Glutamatergic neuron (in vitro differentiated cells): ENCODE results near the gene TMEM132C. TPM values are rescaled to one million over a fixed set of nuclear protein-coding genes. Genes with fewer than 3 reads are reported as not detected.
A peak's percentile ranks its signal among the peaks of the same experiment; 100 is the strongest.

Source experiments
- DNase-seq: peaks from one replicate; pipeline ENCODE4 v3.0.0; 2022
- H3K27ac Mint-ChIP-seq: one replicate; pipeline ENCODE4 v1.8.0; 2020; ENCODE audit warnings: mild to moderate bottlenecking, mixed read lengths, inconsistent platforms; ENCODE audit not compliant: unreplicated experiment
- H3K27me3 Mint-ChIP-seq: one replicate; pipeline ENCODE4 v1.8.0; 2020; ENCODE audit warnings: mild to moderate bottlenecking, moderate library complexity, mixed read lengths, inconsistent platforms; ENCODE audit not compliant: unreplicated experiment
- H3K36me3 Mint-ChIP-seq: one replicate; pipeline ENCODE4 v1.8.0; 2020; ENCODE audit warnings: mild to moderate bottlenecking, mixed read lengths, inconsistent platforms; ENCODE audit not compliant: unreplicated experiment
- H3K4me1 Mint-ChIP-seq: one replicate; pipeline ENCODE4 v1.8.0; 2020; ENCODE audit warnings: mild to moderate bottlenecking, low read depth, mixed read lengths, inconsistent platforms; ENCODE audit not compliant: unreplicated experiment
- H3K4me3 Mint-ChIP-seq: one replicate; pipeline ENCODE4 v1.8.0; 2020; ENCODE audit warnings: mild to moderate bottlenecking, mixed read lengths, inconsistent platforms; ENCODE audit not compliant: unreplicated experiment
- H3K9me3 Mint-ChIP-seq: one replicate; pipeline ENCODE4 v1.8.0; 2020; ENCODE audit warnings: mild to moderate bottlenecking, moderate library complexity, mixed read lengths, inconsistent platforms; ENCODE audit not compliant: unreplicated experiment
- total RNA-seq: library from RNA; stranded (reverse); fragmentation: NEBNext Ultra II Directional; extraction: Animal tissue kit (Norgen Biotek cat#: 25700); gene quantifications from one replicate; pipeline ENCODE4 v1.2.1, GENCODE V29; 2021; ENCODE audit not compliant: unreplicated experiment
- TF ChIP-seq, protein P1 (sequence below): fragments of 200-600 bp; sonication (generic); IDR thresholded peaks from one replicate; pipeline ENCODE4 v1.5.0; 2021; ENCODE audit not compliant: partially characterized antibody, unreplicated experiment

The TMEM132C gene
- total RNA-seq, 1 donor from 2014 or later, result 8.0 TPM

DNA sequence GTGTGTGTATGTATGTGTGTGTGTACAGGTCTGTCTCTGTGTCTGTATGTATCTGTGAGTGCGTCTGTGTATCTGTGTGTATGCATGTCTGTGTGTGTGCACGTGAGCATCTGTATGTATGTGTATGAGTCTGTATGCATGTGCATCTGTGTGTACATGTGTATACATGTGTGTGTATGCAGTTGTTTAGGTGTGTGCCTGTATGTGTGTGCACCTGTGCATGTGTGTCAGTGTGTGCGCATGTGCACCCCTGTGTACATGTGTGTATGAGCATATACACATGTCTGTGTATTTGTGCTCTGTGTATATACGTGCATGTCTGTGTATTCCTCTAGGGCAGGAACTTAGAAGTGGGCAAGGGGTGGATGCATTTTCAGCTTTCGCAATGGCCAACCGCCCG, 116.0 kb downstream of the TMEM132C start:
- TF ChIP-seq, protein P1, sequence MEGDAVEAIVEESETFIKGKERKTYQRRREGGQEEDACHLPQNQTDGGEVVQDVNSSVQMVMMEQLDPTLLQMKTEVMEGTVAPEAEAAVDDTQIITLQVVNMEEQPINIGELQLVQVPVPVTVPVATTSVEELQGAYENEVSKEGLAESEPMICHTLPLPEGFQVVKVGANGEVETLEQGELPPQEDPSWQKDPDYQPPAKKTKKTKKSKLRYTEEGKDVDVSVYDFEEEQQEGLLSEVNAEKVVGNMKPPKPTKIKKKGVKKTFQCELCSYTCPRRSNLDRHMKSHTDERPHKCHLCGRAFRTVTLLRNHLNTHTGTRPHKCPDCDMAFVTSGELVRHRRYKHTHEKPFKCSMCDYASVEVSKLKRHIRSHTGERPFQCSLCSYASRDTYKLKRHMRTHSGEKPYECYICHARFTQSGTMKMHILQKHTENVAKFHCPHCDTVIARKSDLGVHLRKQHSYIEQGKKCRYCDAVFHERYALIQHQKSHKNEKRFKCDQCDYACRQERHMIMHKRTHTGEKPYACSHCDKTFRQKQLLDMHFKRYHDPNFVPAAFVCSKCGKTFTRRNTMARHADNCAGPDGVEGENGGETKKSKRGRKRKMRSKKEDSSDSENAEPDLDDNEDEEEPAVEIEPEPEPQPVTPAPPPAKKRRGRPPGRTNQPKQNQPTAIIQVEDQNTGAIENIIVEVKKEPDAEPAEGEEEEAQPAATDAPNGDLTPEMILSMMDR, result no peak
- Mint-ChIP-seq H3K4me1 (no peaks in the 10 kb centered on the region), H3K9me3 (peaks cover 8% of the 10 kb centered on the region), H3K4me3 (no peak overlapping the region), H3K27ac (no peak overlapping the region), H3K27me3 (peaks cover 6% of the 10 kb centered on the region), H3K36me3 (peaks cover 27% of the 10 kb centered on the region)
- DNase-seq, result no peak

- Mint-ChIP-seq H3K27me3 (peaks cover 6% of the 10 kb centered on the region), H3K4me1 (peaks cover 2% of the 10 kb centered on the region), H3K4me3 (no peak overlapping the region), H3K36me3 (peaks cover 26% of the 10 kb centered on the region), H3K27ac (no peak overlapping the region), H3K9me3 (peaks cover 8% of the 10 kb centered on the region)
- TF ChIP-seq, protein P1, result no peak
- no peak for DNase-seq
Measured at GRCh38 chr12:128383357-128383937, 116.5 kb downstream of the TMEM132C start.

GRCh38 chr12:128385736-128386135, 118.8 kb downstream of the TMEM132C start:
- H3K27ac Mint-ChIP-seq, result no peak overlapping the region
- no peak overlapping the region for H3K4me3 Mint-ChIP-seq
- peaks cover 12% of the 10 kb centered on the region for H3K9me3 Mint-ChIP-seq
- peaks cover 8% of the 10 kb centered on the region for H3K36me3 Mint-ChIP-seq
- no peak for DNase-seq
- H3K27me3 Mint-ChIP-seq, result peaks cover 5% of the 10 kb centered on the region
- TF ChIP-seq, protein P1, result no peak
- peaks cover 9% of the 10 kb centered on the region for H3K4me1 Mint-ChIP-seq

DNA sequence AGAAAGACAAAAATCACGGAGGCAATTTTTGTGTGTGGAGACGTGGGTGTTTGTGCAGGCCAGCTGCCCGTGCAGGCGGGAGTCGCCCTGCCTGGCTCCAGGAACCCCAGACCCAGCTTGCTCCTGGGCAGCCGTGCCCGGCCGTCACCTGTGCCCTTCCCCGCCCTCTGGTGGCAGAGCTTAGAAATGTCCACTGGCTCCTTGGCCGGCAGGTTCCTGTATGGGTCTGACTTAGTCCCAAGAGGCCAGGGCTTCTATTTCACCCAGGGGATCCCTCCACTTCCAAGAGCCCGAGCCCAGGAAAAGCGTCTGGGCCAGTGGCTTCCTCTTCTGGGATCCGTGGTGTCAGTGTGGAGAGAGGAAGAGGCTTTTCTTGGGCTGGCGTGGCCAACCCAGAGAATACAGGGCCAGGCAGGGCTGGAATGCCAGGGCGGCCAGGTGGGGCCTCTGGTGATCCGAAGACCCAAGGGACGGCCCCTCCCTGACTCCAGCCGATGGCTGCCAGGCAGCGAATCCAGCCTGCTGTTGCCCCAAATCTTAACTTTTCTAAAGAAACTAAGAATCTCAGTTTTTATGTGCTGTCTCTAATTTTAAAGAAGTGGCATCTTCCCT, 120.9 kb downstream of the TMEM132C start:
- Mint-ChIP-seq H3K9me3 (peaks cover 13% of the 10 kb centered on the region), H3K27me3 (peaks cover 2% of the 10 kb centered on the region), H3K27ac (no peak overlapping the region), H3K4me1 (peaks cover 9% of the 10 kb centered on the region), H3K36me3 (peaks cover 11% of the 10 kb centered on the region), H3K4me3 (no peak overlapping the region)
- TF ChIP-seq, protein P1, result peak; percentile 73
- peak; percentile 61 for DNase-seq

DNA sequence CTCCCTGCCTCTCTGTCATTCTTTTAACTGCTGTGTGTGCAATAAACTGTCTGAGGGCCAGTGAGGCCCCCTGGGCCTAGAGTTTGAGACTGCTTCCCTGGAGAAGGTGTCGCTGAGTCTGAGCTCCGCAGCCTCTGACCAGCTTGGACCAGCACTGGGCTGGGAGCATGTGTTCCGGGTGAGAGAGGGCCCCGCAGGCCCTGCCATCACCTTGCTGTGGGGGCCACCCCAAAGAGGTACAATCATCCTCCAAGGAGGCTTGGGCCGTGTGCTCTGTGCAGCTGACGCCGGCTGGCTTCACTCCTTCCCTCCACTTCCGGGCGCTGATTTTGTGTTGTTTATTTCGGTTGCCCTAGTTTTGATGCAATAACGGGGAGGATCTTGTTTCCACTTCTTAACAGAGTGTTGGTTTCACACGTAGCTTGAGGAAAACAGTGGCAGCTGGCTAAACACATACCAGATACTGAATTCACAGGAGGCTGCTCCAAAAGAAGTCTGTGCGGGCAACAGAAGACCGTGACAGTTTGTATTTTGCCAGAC, 121.6 kb downstream of the TMEM132C start:
- no peak overlapping the region for H3K4me3 Mint-ChIP-seq
- no peak for DNase-seq
- H3K27ac Mint-ChIP-seq, result no peak overlapping the region
- H3K36me3 Mint-ChIP-seq, result peaks cover 10% of the 10 kb centered on the region
- TF ChIP-seq, protein P1, result no peak
- H3K9me3 Mint-ChIP-seq, result peaks cover 13% of the 10 kb centered on the region
- H3K4me1 Mint-ChIP-seq, result peaks cover 9% of the 10 kb centered on the region
- H3K27me3 Mint-ChIP-seq, result peaks cover 2% of the 10 kb centered on the region
